ENCODE data around the gene FOXN1. TPM values are rescaled to one million over a fixed set of nuclear protein-coding genes. Genes with fewer than 3 reads are reported as not detected.

FOXN1 gene
- total and polyA plus RNA-seq, 4 donors: not detected

- H3K4me3 ChIP-seq (ENCODE audit: low read depth, low read length): no peak overlapping the region
- 83% methylated on average over 6 of the region's 6 CpGs for WGBS (ENCODE audit: insufficient coverage)
- no peak for DNase-seq (ENCODE audit: low read depth in 4 of 6, low spot score in 6 of 6)
- H3K4me1 ChIP-seq (ENCODE audit: control insufficient read depth, insufficient read depth, low read length): no peaks in the 10 kb centered on the region
- peaks cover 3% of the 10 kb centered on the region for H3K36me3 ChIP-seq (ENCODE audit: control insufficient read depth, insufficient read depth, low read length)
- H3K27ac ChIP-seq (ENCODE audit: low read depth, low read length): no peak overlapping the region
- no peaks in the 10 kb centered on the region for H3K27me3 ChIP-seq (ENCODE audit: control insufficient read depth, insufficient read depth, low read length)
- H3K9me3 ChIP-seq (ENCODE audit: control insufficient read depth, insufficient read depth, low read length): no peaks in the 10 kb centered on the region
Measured at GRCh38 chr17:28523186-28523585, 17.0 kb downstream of the FOXN1 start.

GRCh38 chr17:28523876-28524275 lies 17.7 kb downstream of the FOXN1 start:
- Histone ChIP-seq H3K27me3 (ENCODE audit: control insufficient read depth, insufficient read depth, low read length) (no peaks in the 10 kb centered on the region), H3K9me3 (ENCODE audit: control insufficient read depth, insufficient read depth, low read length) (no peaks in the 10 kb centered on the region), H3K27ac (ENCODE audit: low read depth, low read length) (no peak overlapping the region), H3K4me1 (ENCODE audit: control insufficient read depth, insufficient read depth, low read length) (peaks cover 6% of the 10 kb centered on the region), H3K36me3 (ENCODE audit: control insufficient read depth, insufficient read depth, low read length) (peaks cover 3% of the 10 kb centered on the region), H3K4me3 (ENCODE audit: low read depth, low read length) (no peak overlapping the region)
- no peak for DNase-seq (ENCODE audit: low read depth in 4 of 6, low spot score in 6 of 6)
- WGBS (ENCODE audit: insufficient coverage): 78% methylated on average over 14 of the region's 15 CpGs

- 87% methylated on average over 25 of the region's 25 CpGs for WGBS (ENCODE audit: insufficient coverage)
- Histone ChIP-seq H3K27me3 (ENCODE audit: control insufficient read depth, insufficient read depth, low read length) (no peaks in the 10 kb centered on the region), H3K36me3 (ENCODE audit: control insufficient read depth, insufficient read depth, low read length) (peaks cover 3% of the 10 kb centered on the region), H3K4me1 (ENCODE audit: control insufficient read depth, insufficient read depth, low read length) (peaks cover 11% of the 10 kb centered on the region), H3K4me3 (ENCODE audit: low read depth, low read length) (no peak overlapping the region), H3K9me3 (ENCODE audit: control insufficient read depth, insufficient read depth, low read length) (no peaks in the 10 kb centered on the region), H3K27ac (ENCODE audit: low read depth, low read length) (no peak overlapping the region)
- peak in 1 of 6 donors; percentile 24 for DNase-seq (ENCODE audit: low read depth in 4 of 6, low spot score in 6 of 6)
Measured at GRCh38 chr17:28524476-28525424, 18.6 kb downstream of the FOXN1 start.

- Histone ChIP-seq H3K9me3 (ENCODE audit: control insufficient read depth, insufficient read depth, low read length) (no peaks in the 10 kb centered on the region), H3K27me3 (ENCODE audit: control insufficient read depth, insufficient read depth, low read length) (no peaks in the 10 kb centered on the region), H3K4me1 (ENCODE audit: control insufficient read depth, insufficient read depth, low read length) (peaks cover 11% of the 10 kb centered on the region), H3K36me3 (ENCODE audit: control insufficient read depth, insufficient read depth, low read length) (peaks cover 3% of the 10 kb centered on the region), H3K4me3 (ENCODE audit: low read depth, low read length) (no peak overlapping the region), H3K27ac (ENCODE audit: low read depth, low read length) (no peak overlapping the region)
- DNase-seq (ENCODE audit: low read depth in 4 of 6, low spot score in 6 of 6): no peak
- 61% methylated on average over 8 of the region's 8 CpGs for WGBS (ENCODE audit: insufficient coverage)
Measured at GRCh38 chr17:28526381-28526780, 20.2 kb downstream of the FOXN1 start.

- Histone ChIP-seq H3K27ac (ENCODE audit: low read depth, low read length) (no peak overlapping the region), H3K27me3 (ENCODE audit: control insufficient read depth, insufficient read depth, low read length) (no peaks in the 10 kb centered on the region), H3K36me3 (ENCODE audit: control insufficient read depth, insufficient read depth, low read length) (peaks cover 3% of the 10 kb centered on the region), H3K9me3 (ENCODE audit: control insufficient read depth, insufficient read depth, low read length) (no peaks in the 10 kb centered on the region), H3K4me3 (ENCODE audit: low read depth, low read length) (no peak overlapping the region), H3K4me1 (ENCODE audit: control insufficient read depth, insufficient read depth, low read length) (peaks cover 11% of the 10 kb centered on the region)
- no peak for DNase-seq (ENCODE audit: low read depth in 4 of 6, low spot score in 6 of 6)
- WGBS (ENCODE audit: insufficient coverage): 93% methylated on average over 2 of the region's 2 CpGs
Measured at GRCh38 chr17:28527181-28527681, 21.1 kb downstream of the FOXN1 start.

GRCh38 chr17:28527859-28528258 lies 21.7 kb downstream of the FOXN1 start:
- DNase-seq (ENCODE audit: low read depth in 4 of 6, low spot score in 6 of 6): no peak

GRCh38 chr17:28528327-28529012 lies 22.3 kb downstream of the FOXN1 start:
- Histone ChIP-seq H3K27me3 (ENCODE audit: control insufficient read depth, insufficient read depth, low read length) (no peaks in the 10 kb centered on the region), H3K9me3 (ENCODE audit: control insufficient read depth, insufficient read depth, low read length) (no peaks in the 10 kb centered on the region), H3K4me3 (ENCODE audit: low read depth, low read length) (no peak overlapping the region), H3K36me3 (ENCODE audit: control insufficient read depth, insufficient read depth, low read length) (peaks cover 3% of the 10 kb centered on the region), H3K27ac (ENCODE audit: low read depth, low read length) (no peak overlapping the region), H3K4me1 (ENCODE audit: control insufficient read depth, insufficient read depth, low read length) (peaks cover 11% of the 10 kb centered on the region)
- DNase-seq (ENCODE audit: low read depth in 4 of 6, low spot score in 6 of 6): peak in 2 of 6 donors; percentile 15 to 67
- WGBS (ENCODE audit: insufficient coverage): 46% methylated on average over 9 of the region's 9 CpGs

More at GRCh38 chr17:28527859-28528258, 21.7 kb downstream of the FOXN1 start:
- Histone ChIP-seq H3K36me3 (ENCODE audit: control insufficient read depth, insufficient read depth, low read length) (peaks cover 3% of the 10 kb centered on the region), H3K9me3 (ENCODE audit: control insufficient read depth, insufficient read depth, low read length) (no peaks in the 10 kb centered on the region), H3K4me1 (ENCODE audit: control insufficient read depth, insufficient read depth, low read length) (peaks cover 11% of the 10 kb centered on the region), H3K4me3 (ENCODE audit: low read depth, low read length) (no peak overlapping the region), H3K27ac (ENCODE audit: low read depth, low read length) (no peak overlapping the region), H3K27me3 (ENCODE audit: control insufficient read depth, insufficient read depth, low read length) (no peaks in the 10 kb centered on the region)
- WGBS (ENCODE audit: insufficient coverage): 92% methylated on average over 2 of the region's 2 CpGs

GRCh38 chr17:28529013-28529400 lies 22.9 kb downstream of the FOXN1 start:
- no peak for DNase-seq (ENCODE audit: low read depth in 4 of 6, low spot score in 6 of 6)
- Histone ChIP-seq H3K27ac (ENCODE audit: low read depth, low read length) (no peak overlapping the region), H3K36me3 (ENCODE audit: control insufficient read depth, insufficient read depth, low read length) (peaks cover 3% of the 10 kb centered on the region), H3K27me3 (ENCODE audit: control insufficient read depth, insufficient read depth, low read length) (no peaks in the 10 kb centered on the region), H3K4me1 (ENCODE audit: control insufficient read depth, insufficient read depth, low read length) (peaks cover 11% of the 10 kb centered on the region), H3K4me3 (ENCODE audit: low read depth, low read length) (no peak overlapping the region), H3K9me3 (ENCODE audit: control insufficient read depth, insufficient read depth, low read length) (no peaks in the 10 kb centered on the region)
- WGBS (ENCODE audit: insufficient coverage): no CpG with 5 or more reads among the region's 3 CpGs

- Histone ChIP-seq H3K36me3 (ENCODE audit: control insufficient read depth, insufficient read depth, low read length) (no peaks in the 10 kb centered on the region), H3K27me3 (ENCODE audit: control insufficient read depth, insufficient read depth, low read length) (no peaks in the 10 kb centered on the region), H3K4me1 (ENCODE audit: control insufficient read depth, insufficient read depth, low read length) (peaks cover 11% of the 10 kb centered on the region), H3K27ac (ENCODE audit: low read depth, low read length) (no peak overlapping the region), H3K9me3 (ENCODE audit: control insufficient read depth, insufficient read depth, low read length) (no peaks in the 10 kb centered on the region), H3K4me3 (ENCODE audit: low read depth, low read length) (no peak overlapping the region)
- 100% methylated on average over 2 of the region's 4 CpGs for WGBS (ENCODE audit: insufficient coverage)
- no peak for DNase-seq (ENCODE audit: low read depth in 4 of 6, low spot score in 6 of 6)
Measured at GRCh38 chr17:28530250-28530649, 24.1 kb downstream of the FOXN1 start.
